GM20431 (cell line): ENCODE results near the gene SPRYD3.
"Not testable (repeated sequence)": the region's sequence is repeated elsewhere in the genome, so short reads cannot be mapped to it uniquely, and the experiment has no call there.

Experiments used
- in situ Hi-C: fragments of 300-500 bp; cut with MseI, MboI; formaldehyde crosslinking; loops from one replicate; pipeline ENCODE4 v1.15.0; 2020; ENCODE audit warnings: low sequenced_read_pairs; ENCODE audit not compliant: unreplicated experiment

The SPRYD3 gene

DNA sequence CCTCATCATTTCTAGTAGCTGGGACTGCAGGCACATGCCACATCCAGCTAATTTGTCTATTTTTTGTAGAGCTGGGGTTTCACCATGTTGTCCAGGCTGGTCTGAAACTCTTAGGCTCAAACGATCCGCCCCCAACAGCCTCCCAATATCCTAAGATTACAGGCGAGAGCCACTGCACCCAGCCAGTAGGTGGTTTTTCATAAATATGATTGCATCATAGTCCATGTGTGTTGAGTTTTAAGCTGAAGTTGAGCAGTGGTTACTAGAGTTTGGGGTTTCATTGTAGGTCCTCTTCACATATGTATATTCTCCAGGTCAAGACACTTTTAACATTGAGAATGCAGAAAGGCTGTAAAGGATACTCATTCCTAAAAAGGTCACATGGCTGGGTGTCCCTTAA lies 42.4 kb downstream of the SPRYD3 start:
- in situ Hi-C loops: no loop called here

DNA sequence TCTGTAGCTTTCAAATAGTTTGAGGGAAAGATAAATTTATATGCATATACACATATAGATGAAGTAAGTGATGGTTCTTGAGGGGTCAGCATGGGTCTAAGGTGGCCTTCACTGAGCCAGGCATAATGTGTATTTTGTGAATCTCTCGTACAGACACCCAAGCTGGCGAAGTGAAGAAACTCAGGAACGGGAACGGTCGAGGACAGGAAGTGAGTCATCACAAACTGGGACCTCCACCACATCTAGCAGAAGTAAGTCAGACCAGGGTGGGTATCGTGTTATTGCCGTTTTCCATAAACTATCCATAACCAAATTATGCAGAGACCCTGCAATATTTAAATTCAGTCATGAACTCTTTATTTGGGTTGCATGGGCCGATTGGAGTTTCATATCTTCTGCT lies 44.7 kb downstream of the SPRYD3 start:
- in situ Hi-C loops: no loop called here

DNA sequence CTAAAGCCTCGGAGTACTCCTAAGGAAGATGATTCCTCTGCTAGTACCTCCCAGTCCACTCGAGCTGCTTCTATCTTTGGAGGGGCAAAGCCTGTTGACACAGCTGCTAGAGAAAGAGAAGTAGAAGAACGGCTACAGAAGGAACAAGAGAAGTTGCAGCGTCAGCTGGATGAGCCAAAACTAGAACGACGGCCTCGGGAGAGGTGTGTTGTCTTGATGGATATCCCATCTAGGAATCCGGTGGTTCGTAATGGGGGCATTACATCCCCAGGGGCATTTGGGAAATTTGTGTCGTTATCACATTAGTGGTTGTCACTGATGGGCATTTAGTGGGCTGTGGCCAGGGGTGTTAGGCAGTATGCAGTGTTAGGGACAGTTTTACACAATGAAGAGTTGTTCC lies 45.4 kb downstream of the SPRYD3 start:
- in situ Hi-C loops: not testable (repeated sequence)

DNA sequence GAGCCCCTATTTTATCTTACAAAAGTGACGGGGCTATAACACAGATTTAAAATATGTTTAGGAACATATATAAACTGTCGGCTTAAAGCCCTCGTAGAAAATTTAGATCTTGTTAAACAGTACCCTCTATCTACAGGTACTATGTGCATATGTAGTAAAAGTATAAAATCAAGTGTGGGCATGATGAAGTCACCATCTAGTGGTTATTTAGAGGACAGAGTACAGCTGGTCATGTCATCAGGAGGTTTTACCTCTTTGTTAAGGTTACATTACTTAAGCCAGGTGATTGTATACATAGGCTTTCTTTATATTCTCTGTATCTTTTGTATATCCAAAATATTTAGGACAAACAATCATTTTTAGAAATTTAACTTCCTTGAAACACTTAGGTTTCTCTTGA lies 47.6 kb downstream of the SPRYD3 start:
- in situ Hi-C loops: no loop called here

DNA sequence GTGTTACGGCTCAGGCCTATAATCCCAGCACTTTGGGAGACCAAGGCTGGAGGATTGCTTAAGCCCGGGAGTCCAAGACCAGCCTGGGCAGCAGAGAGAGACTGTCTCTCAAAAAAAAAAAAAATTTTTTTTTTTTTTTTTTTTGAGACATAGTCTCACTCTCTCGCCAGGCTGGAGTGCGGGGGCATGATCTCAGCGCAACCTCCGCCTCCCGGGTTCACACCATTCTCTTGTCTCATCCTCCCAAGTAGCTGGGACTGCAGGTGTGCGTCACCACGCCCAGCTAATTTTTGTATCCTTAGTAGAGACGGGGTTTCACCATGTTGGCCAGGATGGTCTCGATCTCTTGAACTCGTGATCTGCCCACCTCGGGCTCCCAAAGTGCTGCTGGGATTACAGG lies 52.2 kb downstream of the SPRYD3 start:
- in situ Hi-C loops: not testable (repeated sequence)

DNA sequence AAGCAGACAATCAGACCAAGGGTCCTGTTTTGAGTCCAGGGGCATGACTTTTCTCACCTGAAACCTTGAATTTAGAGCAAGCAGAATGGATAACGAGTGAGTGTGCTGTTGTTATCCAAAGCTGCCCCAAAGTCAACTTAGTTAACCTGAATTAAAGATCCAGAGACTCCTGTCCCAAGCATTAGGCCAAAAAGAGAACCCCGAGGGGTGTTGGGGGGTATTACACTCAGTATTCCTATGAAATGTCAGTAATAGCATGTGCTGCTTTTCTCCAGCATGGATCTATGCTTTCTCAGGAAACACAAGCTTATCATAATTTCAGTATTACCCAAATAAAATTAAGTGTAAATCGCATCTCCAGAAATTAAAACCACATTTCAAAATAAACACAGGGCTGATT lies 53.9 kb downstream of the SPRYD3 start:
- in situ Hi-C loops: no loop called here

DNA sequence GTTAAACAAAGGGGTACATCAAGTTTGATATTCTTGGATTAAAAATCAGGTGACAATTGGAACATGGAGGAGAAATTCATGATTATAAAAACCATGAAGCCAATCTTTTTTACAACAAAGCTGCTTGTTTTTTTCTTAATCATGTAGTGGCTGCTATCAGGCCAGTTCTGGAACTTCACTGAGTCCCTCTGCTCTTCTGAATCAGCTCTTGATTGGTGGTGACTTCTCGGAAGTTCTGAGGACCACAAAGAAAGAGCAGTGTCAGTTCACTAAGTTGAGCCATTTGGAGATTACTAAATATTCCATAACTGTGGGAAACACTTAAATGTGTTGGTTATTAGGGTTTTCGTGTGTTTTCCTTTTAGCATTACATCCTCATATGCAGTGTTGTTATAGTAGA lies 64.5 kb downstream of the SPRYD3 start:
- in situ Hi-C loops: no loop called here
